GM20000 (cell line): ENCODE results near the gene FAIM2.

ENCODE experiments used
- DNase-seq: peaks from one replicate; pipeline ENCODE4 v3.0.0; 2012; ENCODE audit warnings: low spot score
- TF ChIP-seq, protein P1 (sequence below): IDR thresholded peaks from 2 replicates; pipeline ENCODE4 v1.5.1; 2012; ENCODE audit warnings: mild to moderate bottlenecking, control low read depth; ENCODE audit errors: extremely low read depth, missing control alignments

FAIM2 gene

GRCh38 chr12:49936925-49937324, 33.2 kb upstream of the FAIM2 start:
- TF ChIP-seq, protein P1, sequence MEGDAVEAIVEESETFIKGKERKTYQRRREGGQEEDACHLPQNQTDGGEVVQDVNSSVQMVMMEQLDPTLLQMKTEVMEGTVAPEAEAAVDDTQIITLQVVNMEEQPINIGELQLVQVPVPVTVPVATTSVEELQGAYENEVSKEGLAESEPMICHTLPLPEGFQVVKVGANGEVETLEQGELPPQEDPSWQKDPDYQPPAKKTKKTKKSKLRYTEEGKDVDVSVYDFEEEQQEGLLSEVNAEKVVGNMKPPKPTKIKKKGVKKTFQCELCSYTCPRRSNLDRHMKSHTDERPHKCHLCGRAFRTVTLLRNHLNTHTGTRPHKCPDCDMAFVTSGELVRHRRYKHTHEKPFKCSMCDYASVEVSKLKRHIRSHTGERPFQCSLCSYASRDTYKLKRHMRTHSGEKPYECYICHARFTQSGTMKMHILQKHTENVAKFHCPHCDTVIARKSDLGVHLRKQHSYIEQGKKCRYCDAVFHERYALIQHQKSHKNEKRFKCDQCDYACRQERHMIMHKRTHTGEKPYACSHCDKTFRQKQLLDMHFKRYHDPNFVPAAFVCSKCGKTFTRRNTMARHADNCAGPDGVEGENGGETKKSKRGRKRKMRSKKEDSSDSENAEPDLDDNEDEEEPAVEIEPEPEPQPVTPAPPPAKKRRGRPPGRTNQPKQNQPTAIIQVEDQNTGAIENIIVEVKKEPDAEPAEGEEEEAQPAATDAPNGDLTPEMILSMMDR, result no peak
- no peak for DNase-seq

GRCh38 chr12:49934505-49934904, 30.8 kb upstream of the FAIM2 start:
- DNase-seq, result no peak
- TF ChIP-seq, protein P1, result no peak

DNA sequence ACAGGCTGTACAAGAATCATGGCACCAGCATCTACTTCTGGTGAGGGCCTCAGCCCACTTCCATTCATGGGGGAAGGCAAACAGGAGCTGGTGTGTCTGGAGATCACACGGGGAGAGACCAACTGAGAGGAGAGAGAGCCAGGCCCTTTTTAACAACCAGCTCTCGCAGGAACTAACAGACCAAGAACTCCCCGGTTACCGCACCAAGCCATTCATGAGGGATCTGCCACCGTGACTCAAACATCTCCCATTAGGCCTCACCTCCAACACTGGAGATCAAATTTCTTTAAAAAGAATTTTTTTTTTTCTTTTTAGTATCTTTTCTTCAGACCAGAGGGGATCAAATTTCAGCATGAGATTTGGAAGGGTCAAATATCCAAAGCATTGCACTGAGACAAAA, 30.1 kb upstream of the FAIM2 start:
- TF ChIP-seq, protein P1, result no peak

DNA sequence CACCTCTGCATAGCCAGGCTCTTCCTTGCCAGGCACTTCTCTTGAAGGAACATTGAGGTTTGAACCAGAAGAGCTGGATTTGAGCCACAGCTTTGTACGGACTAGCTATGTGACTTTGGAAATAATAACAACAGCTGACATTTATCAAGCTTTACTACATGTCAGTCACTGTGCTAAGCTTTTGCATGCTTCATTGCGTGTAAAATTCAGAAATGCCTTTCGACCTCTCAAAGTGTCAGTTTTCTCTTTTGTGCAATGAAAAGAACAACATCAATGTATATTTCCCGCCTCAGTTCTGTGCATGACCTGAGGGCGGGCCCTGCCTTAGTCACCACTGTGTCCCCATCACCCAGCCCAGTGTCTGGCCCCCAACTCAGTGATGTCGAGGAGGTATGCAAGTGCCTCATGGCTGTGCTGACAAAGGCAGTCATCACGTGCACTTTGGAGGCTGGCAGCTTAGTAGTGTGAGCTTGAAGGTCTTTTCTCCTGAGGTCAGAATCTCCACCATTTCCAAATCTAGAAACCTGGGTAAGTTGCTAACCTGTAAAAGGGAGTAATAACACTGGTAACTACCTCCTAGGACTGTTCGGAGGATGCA, 28.9 kb upstream of the FAIM2 start:
- no peak for DNase-seq
- TF ChIP-seq, protein P1, result no peak

More for the DNA sequence above, 30.1 kb upstream of the FAIM2 start:
- no peak for DNase-seq

GRCh38 chr12:49932023-49932422, 28.3 kb upstream of the FAIM2 start:
- no peak for DNase-seq
- TF ChIP-seq, protein P1, result no peak

DNA sequence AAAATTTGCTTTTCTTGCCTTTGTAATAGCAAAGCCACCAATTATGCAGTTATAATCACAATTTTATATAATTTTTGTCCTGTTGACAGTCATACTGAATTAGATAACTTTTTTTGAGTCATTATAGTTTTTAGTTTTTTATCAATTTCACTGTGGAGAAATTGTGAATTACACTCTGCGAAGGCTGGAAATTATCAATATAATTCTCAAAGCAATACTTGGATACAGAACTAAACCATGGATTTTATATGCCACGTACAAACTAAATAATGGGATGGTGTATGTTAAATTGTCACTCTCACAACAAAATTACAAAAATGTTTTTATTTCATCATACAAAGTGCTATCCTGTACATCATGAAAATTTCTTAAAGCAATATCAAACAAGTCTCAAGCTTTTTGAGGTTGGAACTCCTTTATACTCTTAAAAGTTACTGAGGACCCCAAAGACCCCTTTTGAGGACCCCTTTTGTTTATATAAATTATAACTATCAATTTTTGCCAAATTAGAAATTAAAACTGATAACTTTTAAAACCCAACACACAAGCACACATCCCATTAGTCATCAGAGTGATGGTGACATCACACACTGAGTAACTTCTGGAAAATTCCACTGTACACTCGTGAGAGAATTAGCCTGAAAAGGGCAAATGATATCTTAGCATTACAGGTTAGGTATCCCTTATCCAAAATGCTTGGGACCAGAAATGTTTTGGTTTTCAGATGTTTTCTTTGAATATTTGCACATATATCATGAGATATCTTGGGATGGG, 27.0 kb upstream of the FAIM2 start:
- no peak for DNase-seq
- TF ChIP-seq, protein P1, result no peak

DNA sequence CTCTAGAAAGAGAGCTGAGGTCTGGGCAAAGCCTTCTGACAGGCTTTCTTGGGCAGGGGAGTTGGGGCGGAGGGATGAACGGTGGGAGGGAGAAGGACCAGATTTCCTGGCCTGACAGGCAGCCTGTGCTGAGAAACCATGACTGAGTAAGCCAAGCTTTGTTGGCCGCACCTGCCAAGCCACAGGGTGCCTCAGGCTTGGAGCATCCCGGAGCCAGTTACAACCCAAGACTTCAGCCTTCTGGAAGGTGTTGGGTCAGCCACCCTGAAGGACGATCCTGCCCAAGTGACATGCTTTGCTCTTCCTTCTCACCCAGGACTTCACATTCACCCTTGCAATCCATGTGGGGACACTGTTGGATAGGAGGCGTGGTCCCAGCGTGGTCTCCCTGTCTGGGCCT, 25.9 kb upstream of the FAIM2 start:
- TF ChIP-seq, protein P1, result no peak
- no peak for DNase-seq
